HG02588 (cell line): ENCODE results near the gene TLN1.

ENCODE experiments used
- ATAC-seq: cut with Tn5 transposase; IDR thresholded peaks from one replicate; pipeline ENCODE4 v1.9.1; 2021; ENCODE audit warnings: mild to moderate bottlenecking, moderate library complexity; ENCODE audit not compliant: unreplicated experiment

The TLN1 gene

GRCh38 chr9:35669331-35670145, 62.5 kb downstream of the TLN1 start:
- no peak for ATAC-seq

GRCh38 chr9:35667939-35668338, 64.1 kb downstream of the TLN1 start:
- no peak for ATAC-seq

DNA sequence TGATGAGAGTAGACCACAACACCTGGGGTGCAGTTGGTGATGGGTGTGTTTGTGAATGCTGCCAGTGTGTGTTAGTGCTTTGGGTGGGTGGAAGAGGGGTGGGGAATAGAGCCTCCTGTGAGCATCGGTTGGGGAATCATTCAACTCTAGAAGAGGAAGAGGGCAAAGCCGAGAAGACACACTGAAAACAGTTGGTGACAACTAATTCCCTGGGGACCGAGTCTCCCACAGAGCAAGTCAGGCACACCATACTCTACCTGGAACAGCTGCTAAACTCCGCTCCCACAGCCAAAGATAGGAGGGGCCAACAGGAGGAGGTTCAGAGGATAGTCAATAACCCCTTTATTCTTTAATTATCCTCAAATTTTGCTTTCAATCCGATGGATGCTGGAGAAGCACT, 65.4 kb downstream of the TLN1 start:
- ATAC-seq, result no peak

DNA sequence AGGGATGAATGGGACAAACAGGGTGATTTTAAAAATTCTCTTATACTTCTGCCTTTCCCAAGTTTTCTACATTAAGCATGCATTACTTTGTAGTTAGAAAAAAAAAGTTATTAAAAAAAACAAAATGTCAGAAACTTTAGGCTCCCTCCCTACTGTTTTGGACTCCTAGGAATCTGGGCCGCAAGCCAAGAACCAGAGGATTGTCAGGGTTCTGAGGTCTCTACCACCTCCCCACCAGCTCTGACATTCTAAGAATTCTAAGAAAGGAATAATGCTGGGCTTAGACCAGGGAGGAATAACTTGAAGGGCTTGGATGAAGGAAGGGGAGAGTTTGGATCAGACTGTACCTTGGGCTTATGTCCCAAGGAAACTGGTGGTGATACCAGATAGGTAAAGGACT, 66.0 kb downstream of the TLN1 start:
- no peak for ATAC-seq

DNA sequence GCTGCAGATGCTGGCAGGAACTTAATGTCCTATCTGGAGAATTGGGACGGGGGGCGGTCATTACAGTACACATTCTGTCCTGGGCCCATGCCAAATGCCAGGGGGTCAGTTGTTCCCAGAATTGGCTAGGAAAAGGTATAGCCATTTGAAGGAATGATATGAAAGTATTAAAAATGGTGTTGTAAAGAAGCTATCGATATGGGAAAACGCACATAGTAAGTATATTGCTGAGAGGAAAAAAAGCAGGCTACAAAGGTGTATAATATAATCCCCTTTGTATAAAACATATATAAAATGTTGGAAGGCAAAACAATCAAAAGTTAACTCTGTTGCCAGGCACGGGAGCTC, 66.5 kb downstream of the TLN1 start:
- ATAC-seq, result no peak

- peak; percentile 82 for ATAC-seq
These were observed 67.2 kb downstream of the TLN1 start, which contains the start of gene ARHGEF39 for GRCh38 chr9:35664531-35665470. TSS of gene ARHGEF39 (minus strand) at chr9:35665195. CDS start at chr9:35665169, 26 bp downstream.

- ATAC-seq, result no peak
These were observed 69.6 kb downstream of the TLN1 start for GRCh38 chr9:35662437-35662836.

DNA sequence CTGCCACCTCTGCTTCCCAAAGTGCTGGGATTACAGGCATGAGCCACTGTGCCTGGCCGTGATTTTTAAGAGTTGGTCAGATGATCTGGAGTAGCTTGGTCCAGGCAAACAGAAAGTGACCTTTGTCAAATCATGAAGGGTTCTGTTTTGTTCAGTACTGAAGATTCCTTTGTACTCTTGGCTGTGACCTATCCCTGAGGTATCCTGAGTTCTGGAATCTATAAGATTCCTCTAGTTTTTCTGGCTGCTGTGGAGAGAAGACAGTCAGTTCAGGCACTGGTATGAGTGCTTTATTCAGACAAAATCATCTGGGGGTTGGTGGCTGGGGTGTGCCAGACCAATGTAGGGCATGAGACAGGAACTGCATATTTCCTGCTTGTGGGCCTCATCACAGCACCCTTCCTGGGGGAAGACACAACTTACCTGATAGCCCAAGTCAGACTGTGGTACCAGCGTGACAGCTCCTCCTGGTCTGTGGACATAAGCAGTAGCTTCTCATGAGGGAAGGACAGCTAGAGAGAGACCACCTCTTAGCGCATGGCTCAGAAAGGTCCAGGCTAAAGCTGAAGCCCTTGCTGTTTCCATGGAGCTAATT, 70.1 kb downstream of the TLN1 start:
- no peak for ATAC-seq

- no peak for ATAC-seq
These were observed 71.0 kb downstream of the TLN1 start for GRCh38 chr9:35660966-35661415.

- ATAC-seq, result no peak
These were observed 72.7 kb downstream of the TLN1 start for GRCh38 chr9:35659340-35659739.

- ATAC-seq, result no peak
These were observed 73.1 kb downstream of the TLN1 start for GRCh38 chr9:35658968-35659220.

DNA sequence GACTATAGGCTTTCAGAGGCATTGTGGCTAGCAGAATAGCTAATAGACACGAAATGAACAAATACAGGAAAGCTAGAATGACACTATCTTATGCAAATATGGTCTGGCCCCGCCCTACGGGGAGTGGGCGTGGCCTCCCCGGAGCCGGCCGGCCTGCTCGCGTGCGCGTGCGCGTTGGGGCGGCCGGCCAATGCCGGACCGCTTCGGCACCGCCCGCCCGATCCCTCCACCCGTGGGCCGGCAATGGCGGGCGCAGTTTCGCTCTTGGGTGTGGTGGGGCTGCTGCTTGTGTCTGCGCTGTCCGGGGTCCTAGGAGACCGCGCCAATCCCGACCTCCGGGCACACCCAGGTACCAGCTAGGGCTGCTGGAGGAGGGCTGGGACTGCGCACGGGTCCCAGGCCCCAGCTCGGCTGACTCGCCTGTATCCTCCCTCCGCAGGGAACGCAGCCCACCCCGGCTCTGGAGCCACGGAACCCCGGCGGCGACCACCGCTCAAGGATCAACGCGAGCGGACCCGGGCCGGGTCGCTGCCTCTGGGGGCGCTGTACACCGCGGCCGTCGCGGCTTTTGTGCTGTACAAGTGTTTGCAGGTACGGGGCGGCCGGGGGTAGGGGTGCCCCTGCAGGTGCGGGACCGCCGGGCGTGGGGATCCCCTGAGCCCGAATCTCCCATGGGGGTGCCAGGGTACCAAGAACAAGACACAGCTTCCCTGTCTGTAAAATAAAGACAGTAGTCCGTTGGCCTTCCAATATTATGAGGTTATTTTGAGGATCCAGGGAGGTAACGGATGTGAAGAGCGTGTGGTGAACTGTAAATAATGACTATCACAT, 73.6 kb downstream of the TLN1 start, which contains the start of gene CCDC107:
CCDC107 (plus strand) TSS at position 156 of the 831 bp plus-strand sequence; CDS start at position 244, 88 bp downstream.
- peak; percentile 68 for ATAC-seq

DNA sequence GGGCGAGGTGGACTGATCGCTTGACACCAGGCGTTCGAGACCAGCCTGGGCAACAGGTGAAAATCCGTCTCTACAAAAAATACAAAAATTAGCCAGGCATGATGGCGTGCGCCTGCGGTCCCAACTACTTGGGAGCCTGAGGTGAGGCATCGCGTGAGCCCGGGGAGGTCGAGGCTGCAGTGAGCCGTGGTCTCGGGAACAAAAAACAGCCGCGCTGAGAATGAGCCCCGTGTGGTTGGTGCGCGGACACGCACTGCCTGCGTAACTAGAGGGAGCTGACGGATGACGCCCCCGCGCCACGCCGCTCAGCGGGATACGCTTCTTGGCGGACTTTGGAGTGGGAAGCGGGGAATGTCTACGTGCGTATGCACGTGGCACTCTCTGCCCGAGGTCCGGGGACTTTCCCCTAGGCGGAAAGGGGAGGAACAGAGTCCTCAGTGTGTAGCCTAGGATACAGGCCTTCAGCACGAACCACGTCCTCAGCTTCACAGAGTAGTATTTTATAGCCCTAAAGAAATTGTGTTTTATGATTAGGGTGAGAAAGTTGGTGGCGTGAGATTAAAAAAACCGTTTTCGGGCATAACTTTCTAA, 74.4 kb downstream of the TLN1 start, which contains the start of gene RMRP:
RMRP (minus strand) TSS at position 474 of the 591 bp plus-strand sequence.
- ATAC-seq, result peak; percentile 86

DNA sequence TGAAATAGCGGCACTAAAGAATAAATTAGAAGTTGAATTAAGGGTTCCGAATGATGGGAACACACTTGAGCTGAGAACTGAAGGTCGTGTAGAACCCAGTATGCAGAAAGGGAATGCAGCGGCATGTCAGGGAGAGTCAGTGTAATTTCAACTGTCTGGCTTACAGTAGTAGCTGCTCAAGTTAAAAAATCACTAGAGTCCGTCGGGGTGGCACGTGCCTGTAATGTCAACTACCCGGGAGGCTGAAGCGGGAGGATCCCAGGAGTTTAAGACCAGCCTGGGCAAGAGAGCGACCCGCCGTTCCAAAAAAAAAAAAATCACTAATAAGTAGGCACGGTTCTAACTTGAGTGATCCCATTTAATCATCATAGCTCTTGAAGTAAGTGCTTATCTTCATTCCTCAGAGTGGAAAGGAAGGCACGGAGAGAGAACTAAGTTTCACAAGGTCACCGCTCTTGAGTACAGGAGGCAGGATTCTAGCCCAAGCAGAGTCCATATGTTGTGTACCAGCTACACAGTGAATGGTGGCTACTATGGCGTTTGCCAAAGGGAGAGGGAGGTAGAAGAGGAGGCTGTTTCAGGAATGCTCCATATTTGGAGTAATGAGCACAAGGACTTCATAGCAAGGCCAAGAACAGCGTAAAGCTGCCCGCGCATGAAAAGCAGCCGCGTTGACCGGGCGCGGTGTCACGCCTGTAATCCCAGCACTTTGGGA, 75.0 kb downstream of the TLN1 start:
- no peak for ATAC-seq

DNA sequence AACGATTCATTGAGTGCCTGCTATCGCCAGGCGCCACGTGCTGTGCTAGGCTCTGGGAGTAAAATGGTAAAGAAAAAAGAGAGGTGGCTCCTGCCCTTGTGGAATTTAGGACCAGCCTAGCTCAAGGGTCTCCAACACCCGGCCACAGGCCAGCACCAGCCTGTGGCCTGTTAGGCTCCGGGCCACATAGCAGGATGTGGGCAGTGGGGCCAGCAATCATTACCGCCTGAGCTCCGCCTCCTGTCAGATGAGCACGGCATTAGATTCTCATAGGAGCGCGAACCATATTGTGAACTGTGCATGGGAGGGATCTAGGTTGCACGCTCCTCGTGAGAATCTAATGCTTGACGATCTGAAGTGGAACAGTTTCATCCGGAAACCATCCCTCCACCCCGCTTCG, 75.6 kb downstream of the TLN1 start:
- no peak for ATAC-seq

DNA sequence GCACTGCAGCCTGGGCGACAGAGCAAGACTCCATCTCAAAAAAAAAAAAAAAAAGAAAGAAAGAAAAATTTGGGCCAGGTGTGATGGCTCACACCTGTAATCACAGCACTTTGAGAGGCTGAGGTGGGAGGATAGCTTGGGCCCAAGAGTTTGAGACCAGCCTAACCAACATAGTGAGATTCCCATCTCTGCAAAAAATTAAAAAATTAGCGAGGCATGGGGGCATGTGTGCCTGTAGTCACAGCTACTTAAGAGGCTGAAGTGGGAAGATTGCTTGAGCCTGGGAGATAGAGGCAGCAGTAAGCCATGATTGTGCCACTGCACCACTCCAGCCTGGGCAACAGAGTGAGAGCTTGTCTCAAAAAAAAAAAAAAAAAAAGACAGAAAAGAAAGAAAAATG, 78.4 kb downstream of the TLN1 start:
- no peak for ATAC-seq

DNA sequence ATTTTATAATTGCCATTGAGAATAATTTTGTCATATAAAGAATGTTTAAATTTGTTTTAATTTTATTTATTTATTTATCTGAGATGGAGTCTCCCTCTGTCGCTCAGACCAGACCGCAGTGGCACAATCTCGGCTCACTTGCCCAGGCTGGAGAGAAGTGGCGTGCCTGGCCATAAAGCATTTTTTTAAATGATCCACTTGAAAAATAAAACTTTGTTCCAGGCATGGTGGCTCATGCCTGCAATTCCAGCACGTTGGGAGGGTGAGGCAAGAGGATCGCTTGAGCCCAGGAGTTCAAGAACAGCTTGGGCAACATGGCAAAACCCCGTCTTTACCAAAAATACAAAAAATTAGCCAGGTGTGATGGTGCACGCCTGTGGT, 79.2 kb downstream of the TLN1 start:
- no peak for ATAC-seq

DNA sequence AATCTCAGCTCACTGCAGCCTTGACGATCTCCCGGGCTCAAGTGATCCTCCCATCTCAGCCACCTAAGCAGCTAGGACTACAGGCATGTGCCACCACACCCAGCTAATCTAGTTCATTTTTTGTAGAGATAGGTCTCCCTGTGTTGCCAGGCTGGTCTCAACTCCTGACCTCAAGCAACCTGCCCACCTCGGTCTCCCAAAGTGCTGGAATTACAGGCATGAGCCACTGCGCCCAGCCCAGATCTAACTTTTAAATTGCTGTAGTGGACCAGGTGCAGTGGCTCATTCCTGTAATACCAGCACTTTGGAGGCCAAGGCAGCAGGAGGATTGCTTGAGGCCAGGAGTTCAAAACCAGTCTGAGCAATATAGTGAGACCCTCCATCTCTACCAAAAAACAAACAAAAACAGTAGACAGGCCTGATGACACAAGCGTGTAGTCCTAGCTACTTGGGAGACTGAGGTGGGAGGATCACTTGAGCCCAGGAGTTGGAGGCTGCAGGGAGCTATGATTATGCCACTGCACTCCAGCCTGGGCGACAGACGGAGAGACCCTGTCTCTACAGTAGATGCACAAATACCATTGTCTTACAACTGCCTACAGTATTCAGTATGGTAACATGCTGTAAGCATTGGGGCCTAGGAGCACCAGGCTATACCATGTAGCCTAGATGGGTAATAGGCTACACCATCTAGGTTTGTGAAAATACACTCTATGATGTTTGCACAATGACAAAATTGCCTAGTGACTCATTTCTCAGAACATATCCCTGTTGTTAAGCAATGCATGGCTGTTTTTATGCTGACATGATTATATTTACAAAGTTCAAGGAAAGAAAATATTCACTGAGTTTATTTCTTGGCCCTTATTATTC, 79.8 kb downstream of the TLN1 start:
- no peak for ATAC-seq
